Epidermal melanocyte (primary cell): Measurements from ENCODE around the gene GGT5.
"Not testable (repeated sequence)": the region's sequence is repeated elsewhere in the genome, so short reads cannot be mapped to it uniquely, and the experiment has no call there.

Experiments used
- DNase-seq: peaks from one replicate; pipeline ENCODE4 v3.0.0; 2011; ENCODE audit warnings: low spot score; ENCODE audit not compliant: insufficient read length

Gene GGT5

GRCh38 chr22:24262185-24262749, 17.4 kb upstream of the GGT5 start:
- DNase-seq: not testable (repeated sequence)

- DNase-seq: not testable (repeated sequence)
Measured at GRCh38 chr22:24259459-24259858, 14.6 kb upstream of the GGT5 start.

- DNase-seq: not testable (repeated sequence)
Measured at GRCh38 chr22:24256736-24257135, 11.9 kb upstream of the GGT5 start.

- not testable (repeated sequence) for DNase-seq
Measured at GRCh38 chr22:24256136-24256535, 11.3 kb upstream of the GGT5 start.

- not testable (repeated sequence) for DNase-seq
Measured at GRCh38 chr22:24253126-24253525, 8.2 kb upstream of the GGT5 start.

- not testable (repeated sequence) for DNase-seq
Measured at GRCh38 chr22:24251286-24251685, 6.4 kb upstream of the GGT5 start.

GRCh38 chr22:24249413-24249812, 4.5 kb upstream of the GGT5 start:
- not testable (repeated sequence) for DNase-seq

- DNase-seq: not testable (repeated sequence)
Measured at GRCh38 chr22:24248611-24249010, 3.7 kb upstream of the GGT5 start.

- peak; percentile 92 for DNase-seq
Measured at GRCh38 chr22:24247564-24248344, 2.9 kb upstream of the GGT5 start.

GRCh38 chr22:24247011-24247507, 2.2 kb upstream of the GGT5 start:
- DNase-seq: no peak

GRCh38 chr22:24245584-24246561, 991 bp upstream of the GGT5 start:
- not testable (repeated sequence) for DNase-seq

GRCh38 chr22:24244144-24244787, 616 bp downstream of the GGT5 start:
- no peak for DNase-seq

GRCh38 chr22:24243417-24243816, 1.5 kb downstream of the GGT5 start:
- DNase-seq: not testable (repeated sequence)

GRCh38 chr22:24240985-24241692, 3.7 kb downstream of the GGT5 start:
- DNase-seq: not testable (repeated sequence)

- DNase-seq: no peak
Measured at GRCh38 chr22:24240381-24240780, 4.5 kb downstream of the GGT5 start.

- DNase-seq: not testable (repeated sequence)
Measured at GRCh38 chr22:24238101-24238694, 6.7 kb downstream of the GGT5 start.

GRCh38 chr22:24236656-24237055, 8.2 kb downstream of the GGT5 start:
- DNase-seq: no peak

GRCh38 chr22:24235315-24235714, 9.6 kb downstream of the GGT5 start:
- no peak for DNase-seq

- no peak for DNase-seq
Measured at GRCh38 chr22:24233816-24234215, 11.1 kb downstream of the GGT5 start.

GRCh38 chr22:24233235-24233634, 11.6 kb downstream of the GGT5 start:
- DNase-seq: no peak
